ENCODE measurements around the gene HES4.

GRCh38 chr1:974687-975328 is 25.1 kb downstream of the HES4 start:
- TF ChIP-seq POLR2A (IDR thresholded peaks at IDR 0.05) (no peak), CTCF (IDR thresholded peaks at IDR 0.05) (no peak)
